GM19043 (cell line): ENCODE data around the gene KIF3A.
A peak's percentile ranks its signal among the peaks of the same experiment; 100 is the strongest.

ENCODE experiments used
- ATAC-seq: cut with Tn5 transposase; IDR thresholded peaks from one replicate; pipeline ENCODE4 v1.9.1; 2021; ENCODE audit warnings: low read depth; ENCODE audit not compliant: unreplicated experiment

The KIF3A gene

DNA sequence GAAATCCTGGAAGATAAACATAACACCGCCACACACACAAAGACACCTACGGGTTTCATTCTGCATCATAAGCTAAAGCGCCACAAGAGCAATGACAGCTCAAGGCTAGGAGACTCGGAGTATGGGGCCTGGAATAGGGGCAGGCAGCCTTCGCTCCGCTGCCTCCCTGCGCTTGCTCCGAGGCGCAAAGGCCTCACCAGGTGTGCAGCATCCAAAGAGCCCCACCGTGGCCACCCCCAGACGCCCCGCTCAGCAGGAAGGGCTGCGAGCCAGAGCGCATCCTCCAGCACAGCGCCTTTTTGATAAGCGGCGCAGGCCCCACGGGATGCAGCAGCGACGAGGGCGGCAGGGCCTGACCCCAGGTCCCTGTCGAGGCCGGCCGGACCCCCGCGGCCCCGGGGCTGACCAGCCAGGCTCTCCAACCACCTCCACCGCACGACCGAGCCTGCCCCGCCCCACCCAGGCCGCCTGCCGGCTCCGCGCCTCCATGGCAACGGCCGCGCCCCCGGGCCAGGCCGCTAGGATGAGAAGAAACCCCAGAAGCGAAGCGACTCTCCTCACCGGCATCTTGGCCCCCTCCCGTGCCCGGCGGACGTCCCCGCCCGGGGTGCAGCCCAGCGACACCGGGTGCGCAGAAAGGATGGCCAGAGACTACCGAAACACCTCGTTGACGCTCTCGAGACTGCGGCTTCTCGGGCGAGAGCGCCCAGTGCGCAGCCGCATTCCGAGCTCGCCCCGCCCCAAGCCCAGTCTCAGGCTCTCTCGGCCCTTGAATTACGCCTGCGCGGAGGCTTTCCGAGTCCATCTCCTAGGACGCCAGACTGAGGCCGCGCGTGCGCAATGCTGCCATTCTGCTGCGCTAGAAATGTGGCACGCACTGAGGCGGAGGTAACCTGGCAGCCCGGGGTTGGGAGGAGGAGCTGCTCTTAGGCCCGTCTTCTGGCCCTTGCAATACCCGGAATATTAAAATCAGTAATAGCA is at the start of gene KIF3A:
KIF3A (minus strand) TSS at position 694 of the 981 bp plus-strand sequence; CDS start at position 567, 127 bp downstream.
- peak; percentile 92 for ATAC-seq

DNA sequence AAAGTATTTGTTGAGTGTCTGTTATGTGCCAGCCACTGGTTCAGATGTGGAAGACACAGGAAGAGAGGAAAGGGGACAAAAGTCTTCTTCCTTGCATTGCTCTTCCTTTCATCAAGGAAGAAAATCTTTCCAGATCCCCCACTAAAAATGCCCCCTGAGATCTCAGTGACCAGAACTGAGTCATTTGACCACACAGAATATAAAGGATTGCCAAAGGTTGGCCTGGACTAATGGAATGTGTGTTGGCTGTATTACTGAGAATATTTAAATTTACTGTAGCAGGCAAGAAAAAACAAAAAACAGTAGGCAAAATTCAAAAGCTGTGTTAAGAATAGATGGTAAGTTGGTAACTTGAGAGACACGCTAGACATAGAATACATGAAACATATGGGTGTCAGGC is 49.7 kb upstream of the KIF3A start:
- no peak for ATAC-seq

DNA sequence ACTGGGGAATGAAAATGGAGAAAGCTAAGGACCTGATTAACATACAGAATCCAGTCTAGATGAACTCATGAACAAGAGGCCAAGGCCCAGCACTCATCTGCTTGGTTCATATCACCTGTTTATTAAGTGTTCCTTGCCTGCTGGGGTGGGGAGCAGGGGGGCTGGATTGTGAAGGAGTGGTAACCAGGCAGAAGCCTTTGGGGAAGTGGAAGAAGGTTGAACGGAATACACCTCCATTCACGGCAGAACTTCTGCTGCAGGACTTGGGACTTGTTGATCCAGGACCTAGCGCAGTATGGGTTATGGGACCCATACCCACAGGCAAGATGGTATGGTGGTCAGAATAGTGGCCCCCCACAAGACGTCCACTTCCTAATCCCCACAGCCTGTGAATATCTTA is 48.5 kb upstream of the KIF3A start:
- no peak for ATAC-seq

DNA sequence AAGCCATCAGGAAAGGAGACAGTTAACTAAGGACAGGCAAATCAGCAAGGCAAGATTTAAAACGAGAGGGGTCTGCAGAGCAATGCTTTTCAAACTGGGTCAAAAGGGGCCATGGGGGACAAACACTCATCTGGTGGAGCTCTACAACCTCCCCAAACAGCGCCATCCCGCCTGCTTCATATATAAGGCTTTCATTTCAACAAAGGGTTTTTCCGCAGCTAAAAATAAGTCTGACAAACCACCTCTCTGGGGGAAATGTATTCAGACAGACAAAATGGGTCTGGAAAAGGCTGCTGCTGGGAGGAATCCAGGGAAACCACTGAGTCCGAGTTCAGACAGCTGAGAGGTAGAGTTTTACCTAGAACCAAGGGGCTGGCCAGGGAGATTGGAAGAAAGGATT is 48.0 kb upstream of the KIF3A start:
- no peak for ATAC-seq

DNA sequence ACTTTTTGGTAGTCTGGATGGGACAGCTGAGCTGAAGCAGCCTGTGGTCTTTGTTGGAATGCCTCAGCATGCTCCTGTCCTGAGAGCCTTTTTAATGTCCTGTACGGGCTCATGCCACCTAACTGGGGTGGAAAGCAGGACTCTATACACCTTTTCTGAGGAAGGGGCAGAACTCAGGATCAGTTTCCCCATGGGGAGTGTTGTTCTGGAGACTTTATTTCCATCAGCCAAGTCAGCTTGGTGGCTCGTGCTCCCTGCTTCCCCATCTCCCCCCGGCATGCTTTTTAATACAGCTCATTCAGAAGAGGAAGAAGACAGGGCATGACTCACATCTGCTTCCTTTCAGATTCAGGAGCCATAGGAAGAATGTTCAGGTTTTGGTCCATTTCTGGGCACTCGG is 44.8 kb upstream of the KIF3A start:
- ATAC-seq, result no peak

DNA sequence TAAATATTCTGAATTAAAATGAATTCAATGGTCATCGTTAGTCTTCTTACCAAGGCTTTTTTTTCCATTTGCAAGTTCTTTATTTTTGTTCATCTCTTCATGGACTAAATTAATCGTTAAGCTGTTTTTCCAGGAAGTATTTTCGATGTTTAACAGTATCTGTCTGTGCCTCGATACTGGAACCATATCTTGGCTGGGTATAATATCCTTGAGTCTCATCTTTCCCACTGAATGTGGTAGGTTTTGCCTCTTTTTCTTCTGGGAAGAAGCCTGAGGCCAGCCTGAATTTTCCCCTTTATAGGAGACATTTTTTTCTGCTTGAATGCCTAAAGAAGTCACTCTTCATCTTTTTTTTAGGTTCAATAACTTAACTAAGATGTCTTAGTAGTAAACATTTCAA is 43.7 kb upstream of the KIF3A start:
- no peak for ATAC-seq

DNA sequence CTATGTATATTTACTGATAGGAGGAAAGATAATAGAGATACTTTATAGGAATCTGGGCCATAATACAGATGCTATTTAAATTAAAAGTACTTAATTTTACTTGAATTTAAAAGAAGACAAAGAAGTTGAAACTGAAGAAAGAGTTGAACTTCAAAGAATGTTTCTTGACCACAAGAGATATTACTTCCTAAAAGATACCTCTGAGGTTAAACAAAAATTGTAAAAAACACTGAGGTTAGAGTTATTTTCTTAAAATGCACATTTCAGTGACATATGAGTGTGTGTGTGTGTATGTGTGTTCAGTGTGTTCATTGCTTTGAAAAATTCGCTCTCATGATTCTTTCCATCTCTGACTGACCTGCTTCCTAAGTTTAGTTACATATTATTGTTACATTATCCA is 43.2 kb upstream of the KIF3A start:
- no peak for ATAC-seq

DNA sequence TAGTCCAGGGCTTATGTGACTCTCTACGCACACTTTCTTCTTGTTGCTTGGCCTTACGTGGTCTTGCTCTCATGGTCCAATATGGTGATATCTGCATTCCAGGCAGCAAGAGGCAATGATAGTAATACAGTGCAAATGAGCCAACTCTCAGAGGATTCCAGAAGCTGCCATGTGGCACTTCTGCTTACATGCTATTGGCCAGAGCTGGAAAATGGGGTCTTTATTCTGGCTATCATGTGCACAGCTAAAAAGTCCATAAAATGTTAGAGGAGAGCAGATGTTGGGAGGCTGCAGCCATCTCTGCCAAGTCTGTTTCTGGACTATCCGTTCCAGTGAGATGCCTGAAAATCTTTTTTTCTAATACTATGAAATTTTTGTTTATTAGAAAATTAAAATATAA is 42.6 kb upstream of the KIF3A start:
- no peak for ATAC-seq

DNA sequence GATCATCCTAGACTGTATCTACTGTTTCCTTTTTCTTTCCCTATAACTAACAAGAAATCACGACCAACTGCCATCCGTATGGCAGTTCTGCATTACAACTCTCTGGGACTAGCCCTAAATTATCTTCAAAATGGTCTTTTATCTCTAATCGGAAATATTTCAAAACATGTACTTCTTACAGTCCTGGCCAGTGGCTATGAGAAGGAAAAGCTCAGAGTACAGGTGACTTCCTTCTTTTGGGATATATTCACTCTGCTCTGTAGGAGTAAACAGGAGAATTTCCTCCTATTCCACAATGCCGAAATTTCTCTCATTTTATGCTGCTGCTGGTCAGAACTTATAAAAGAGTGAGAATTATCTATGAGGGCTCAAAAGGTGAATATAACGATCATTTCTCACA is 41.5 kb upstream of the KIF3A start:
- ATAC-seq, result no peak

DNA sequence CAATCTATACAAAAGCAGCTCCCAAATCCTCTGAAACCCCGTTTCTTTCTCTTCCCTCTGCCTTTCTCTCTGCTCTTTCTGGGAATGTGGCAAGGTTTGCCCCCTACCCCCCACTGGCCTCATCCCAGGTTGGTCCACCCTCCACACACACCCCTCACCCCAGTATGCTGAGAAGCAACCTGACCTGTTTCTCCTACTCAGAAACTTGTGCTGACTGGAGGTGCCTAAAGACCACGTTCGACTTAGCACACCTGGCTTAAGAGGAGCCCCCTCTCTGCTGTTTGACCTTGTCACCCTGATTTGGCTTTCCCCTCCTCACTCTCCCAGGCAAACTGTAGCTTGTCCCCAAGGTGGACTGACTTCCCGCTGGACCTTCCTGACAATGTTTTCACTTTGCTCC is 40.8 kb upstream of the KIF3A start:
- no peak for ATAC-seq

DNA sequence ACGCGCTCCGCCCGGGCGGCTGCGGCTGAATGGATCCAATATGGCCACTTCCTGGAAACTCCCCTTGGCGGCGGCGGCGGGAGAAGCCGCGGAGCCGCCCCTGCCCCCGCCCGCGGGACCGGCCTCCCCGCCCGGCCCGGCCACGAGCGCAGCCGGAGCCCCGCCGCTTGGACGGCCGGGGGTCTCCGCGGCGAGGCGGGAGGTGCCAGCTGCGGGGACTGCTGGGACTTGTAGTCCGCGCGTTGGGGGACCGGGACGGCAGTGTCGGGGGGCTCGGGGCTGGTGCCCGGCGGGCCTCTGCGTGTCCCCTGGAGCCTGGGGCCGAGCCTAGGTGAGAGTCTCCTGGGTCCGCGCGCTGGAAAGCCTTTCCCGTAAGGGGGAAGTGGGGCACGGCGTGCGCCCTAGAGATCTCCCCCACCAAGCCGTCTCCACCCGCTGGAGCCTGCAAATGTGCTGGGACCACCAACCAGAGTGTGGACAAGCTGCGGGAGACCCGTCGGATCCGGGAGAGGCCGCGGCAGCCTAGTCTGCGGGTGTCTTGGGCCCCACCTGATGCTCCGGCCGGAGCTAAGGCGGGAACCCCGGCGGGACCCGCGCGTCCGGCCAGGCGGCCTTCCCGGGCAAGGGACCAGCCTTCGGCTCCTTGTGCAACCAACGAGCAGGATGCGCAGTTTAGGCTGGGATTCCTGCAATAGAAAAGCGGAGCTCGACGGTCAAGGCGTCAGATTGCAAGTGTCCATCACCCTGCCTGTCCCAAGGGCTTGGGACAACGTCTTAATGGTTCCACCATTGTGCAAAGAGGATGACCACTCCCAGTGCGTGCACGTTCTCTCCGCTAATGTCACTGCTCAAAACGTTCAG is 40.1 kb upstream of the KIF3A start, which contains the start of gene SEPTIN8:
SEPTIN8 (minus strand) TSS at position 31 of the 861 bp plus-strand sequence. CDS start 102 bp downstream, outside the sequence.
- ATAC-seq, result peak; percentile 45

DNA sequence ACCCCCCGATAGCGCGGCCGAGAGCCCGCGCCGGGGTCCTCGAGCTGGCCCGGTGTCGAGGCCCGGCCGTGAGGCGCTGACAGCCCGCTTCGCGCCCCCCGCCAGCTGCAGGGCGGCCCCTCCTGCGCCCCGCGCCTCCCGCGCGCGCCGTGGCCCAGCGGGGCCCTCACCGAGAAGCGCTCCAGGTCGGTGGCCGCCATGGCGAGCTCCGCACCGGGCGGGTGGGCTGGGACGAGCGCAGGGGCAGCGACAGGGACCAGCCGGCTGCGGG is 39.5 kb upstream of the KIF3A start:
- peak; percentile 33 for ATAC-seq

DNA sequence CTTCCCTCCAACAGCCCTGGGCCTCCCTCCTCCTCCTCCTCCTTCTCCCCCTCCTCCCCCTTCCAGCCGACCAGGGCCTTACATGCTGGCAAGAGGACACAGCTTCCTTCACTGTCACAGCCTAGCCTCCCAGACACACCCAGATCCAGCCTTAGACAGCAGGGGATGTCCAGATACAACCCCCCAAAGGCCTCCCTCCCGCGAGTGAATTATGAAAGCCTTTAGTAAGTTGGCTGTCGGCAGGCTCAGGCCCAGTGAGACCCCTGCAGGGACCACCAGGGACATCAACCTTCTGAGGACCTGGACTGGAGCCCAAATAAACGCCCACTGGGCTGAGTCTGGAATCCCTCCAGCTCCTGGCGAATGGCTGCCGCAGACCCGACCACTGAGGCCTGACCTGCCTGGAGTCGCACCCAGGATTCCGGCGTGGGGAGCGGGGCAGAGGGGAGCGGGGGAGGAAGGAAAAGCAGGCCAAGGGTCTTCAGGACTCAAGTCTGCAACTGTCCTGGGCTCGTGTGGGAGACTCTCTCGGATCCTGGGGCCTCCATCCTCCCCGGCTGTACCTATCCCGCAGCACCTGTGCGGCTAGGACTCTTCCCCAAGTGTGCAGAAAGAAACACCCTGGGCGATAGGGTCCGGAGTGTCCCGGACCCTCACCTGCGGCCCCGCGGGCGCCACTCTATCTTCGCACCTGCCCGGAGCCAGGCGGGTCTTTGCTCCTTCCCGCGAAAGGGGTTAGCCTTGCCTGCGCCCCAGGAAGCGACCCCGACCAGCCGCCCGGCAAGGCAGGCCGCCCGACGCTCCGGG is 39.0 kb upstream of the KIF3A start:
- ATAC-seq, result peak; percentile 15

DNA sequence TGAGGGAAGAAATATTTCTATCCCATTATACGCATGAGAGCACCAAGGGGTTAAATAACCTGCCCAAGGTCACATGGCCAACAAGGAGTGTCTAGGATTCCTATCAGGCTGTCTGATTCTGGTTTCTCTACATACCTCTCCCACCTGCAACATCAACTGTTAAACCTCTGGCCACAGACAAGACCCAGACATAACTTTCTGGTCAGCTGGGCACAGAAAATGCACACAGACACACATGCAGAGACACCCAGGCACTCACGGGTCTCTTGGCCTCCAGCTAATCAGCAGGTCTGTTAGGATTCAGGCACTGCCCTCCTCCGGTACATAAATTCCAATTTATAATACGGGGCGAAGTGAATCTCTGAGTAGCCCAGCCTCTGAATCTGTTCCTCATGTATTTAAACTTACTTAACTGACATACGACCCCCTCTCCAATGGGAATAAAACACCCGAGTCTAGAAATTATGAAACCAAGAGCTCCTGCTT is 38.2 kb upstream of the KIF3A start:
- no peak for ATAC-seq

DNA sequence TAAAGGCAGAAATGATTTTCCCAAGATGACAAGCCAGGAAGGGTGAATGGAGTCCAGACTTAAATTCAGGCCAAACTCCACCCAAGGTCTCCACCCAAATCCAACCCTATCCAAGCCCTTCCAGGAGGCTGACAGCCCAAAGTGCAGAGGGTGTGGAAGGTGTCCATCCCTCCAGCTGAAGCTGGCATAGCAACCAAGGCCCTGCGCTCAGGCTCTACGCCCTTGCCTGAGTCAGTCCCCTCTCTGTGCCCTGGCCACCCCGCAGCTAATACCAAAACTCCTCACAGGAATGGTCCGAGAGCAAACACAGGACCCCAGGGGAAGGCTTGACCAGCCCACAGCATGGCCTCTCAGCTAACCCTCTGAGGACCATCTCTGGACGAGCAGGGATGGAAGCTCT is 37.5 kb upstream of the KIF3A start:
- no peak for ATAC-seq

DNA sequence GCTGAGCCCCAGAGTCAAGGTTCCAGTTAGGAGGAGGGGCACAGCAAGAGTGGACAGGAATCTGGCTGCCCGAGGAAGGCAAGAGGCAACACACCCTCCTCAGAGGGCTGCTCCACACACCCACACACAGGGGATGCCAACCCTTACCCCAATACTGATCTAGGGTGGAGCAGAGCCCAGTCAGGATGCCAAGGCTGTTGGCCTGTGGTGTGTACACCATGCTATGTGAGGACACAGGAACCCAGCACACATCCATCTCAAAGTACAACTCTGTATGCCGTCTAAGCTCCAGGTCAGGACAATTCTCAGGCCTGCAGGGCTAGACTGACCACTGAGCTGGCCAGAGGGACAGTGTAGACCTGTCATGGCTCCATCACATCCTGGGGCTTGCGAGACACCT is 37.1 kb upstream of the KIF3A start:
- ATAC-seq, result no peak

DNA sequence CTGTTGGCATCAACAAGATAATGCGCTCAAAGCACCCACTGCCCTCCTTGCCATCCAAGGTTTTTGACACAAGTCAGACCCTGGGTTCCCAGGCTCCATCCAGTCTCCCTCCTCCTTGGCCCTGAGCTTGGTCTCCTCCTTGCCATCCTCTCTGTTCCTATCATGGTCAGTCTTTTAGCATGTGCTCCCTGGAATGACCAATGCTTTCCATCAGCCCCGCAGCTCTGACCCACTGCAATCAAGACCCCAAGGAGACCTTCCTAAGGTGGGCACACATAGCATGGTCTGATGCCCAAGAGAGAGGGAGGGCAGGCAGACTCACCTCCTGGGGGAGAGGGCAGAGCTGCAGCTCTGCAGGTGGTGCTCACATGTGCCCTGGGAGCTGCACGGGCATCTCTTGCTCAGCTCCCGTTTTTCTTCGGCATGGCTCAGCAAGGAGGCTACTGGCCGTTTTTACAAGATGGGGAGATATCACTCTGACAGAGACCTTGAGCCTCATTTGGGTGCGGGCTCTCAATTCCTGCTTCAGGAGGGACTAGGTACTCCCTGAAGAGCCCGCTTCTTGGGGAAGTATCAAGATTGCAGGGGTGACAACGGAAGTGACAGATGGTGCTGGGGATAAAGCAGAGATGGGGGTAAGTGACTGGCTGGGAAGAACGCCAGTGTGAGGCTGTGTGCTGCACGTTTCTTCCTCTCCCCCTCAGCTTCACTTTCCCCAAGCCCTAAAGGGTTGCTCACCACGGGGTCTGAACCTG is 36.4 kb upstream of the KIF3A start:
- ATAC-seq, result no peak

DNA sequence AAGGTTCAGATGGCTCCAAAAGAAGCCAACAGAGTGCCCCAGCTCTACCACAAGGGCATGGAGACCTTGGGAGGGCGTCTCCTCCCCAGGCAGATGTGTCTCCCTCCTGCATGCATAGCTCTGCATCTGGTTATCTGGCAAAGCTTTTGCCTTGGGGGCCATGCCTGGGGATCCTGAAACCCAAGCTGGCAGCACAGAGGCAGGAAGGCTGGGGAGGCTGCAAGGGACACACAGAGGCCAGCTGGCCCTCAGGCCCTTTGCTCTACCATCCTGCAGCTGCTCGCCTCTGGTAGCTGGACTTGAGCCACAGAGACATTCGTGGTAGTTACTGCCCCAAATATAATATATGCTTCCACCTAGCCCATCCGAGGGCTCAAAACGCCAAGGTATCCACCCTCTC is 35.8 kb upstream of the KIF3A start:
- ATAC-seq, result no peak

DNA sequence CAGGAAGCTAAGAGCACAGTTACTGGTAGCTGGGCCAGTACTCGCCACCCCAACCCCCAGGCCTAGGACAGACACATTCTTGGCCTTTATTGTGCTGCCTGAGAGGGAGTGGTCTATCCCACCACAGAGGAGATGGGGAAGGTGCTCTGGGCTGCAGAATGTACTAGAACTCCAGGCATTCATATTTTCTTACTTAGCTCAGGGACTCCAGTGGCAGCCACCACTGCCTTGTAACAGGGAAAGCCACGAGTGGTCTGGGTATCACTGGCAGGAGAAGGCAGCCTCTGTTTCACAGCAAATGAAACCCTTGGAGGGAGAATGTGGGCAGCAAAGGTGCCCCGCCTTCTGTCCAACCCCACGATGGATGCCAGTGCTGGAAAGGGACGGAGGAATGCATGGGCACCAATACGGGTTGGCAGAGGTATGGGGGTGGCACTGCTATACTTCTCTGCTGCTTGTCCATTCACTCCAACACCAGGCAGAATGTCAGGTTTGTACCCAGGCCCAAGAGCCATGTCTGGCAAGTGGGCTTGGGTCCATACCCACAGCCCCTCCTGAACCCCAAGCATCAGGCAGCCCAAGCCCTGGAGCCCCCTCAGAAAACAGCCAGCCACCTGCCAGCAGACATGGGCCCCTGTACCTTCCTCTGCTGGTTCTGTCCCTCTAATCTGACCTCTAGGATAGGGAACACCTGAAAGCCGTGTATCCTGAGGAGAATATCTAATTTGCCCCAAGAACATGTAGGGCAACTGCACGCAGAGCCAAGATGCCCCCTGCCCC is 35.1 kb upstream of the KIF3A start:
- ATAC-seq, result no peak
